ENCODE data around the gene MRPS21. TPM values are rescaled to one million over a fixed set of nuclear protein-coding genes. Genes with fewer than 3 reads are reported as not detected.

MRPS21 gene
- total and polyA plus RNA-seq, 9 of the 15 experiments (the other 6 are each of a cell fraction or from before 2014, with no cell fraction given), result 119 to 407 (median 149) TPM

DNA sequence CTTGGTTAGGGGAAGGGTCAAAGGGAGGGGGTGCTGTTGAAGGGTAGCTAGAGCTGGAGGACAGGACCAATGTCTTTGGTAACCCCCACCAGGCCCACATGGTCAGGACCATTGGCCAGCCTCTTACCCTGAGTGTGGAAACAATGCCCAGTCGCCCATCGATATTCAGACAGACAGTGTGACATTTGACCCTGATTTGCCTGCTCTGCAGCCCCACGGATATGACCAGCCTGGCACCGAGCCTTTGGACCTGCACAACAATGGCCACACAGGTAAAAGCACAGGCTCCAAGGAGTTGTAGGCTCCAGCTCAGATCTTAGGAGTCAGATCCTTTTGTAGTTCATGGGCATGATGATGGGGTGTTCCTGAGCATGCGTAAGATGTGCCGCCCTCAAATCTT, 32.3 kb upstream of the MRPS21 start:
- ChIA-PET CTCF (ENCODE audit: low intra/inter-chr PET ratio) (no interaction called here), POLR2A (interaction anchor here (0.7 kb wide), 1 partner anchor 11 kb away, joined by 3 read pairs; the partner anchor contains the start of gene C1orf54)
- H4K20me1 ChIP-seq (replicated peaks; ENCODE audit: control insufficient read depth, insufficient read depth, low read length), result no peaks in the 10 kb centered on the region
- peaks cover 21% of the 10 kb centered on the region for H3K36me3 ChIP-seq (ENCODE audit: control insufficient read depth, insufficient read depth, low read length)
- H3K4me3 ChIP-seq, result no peak overlapping the region
- WGBS (ENCODE audit: insufficient coverage, low coverage, missing lambda C conversion rate), result 74% methylated on average over 6 of the region's 6 CpGs
- H3K27ac ChIP-seq (ENCODE audit: extremely low read depth, low read depth, low read length), result no peak overlapping the region
- peaks cover 0 to 4% of the 10 kb centered on the region in 2 experiments; a peak in 2 of 5 replicates for H3K27me3 ChIP-seq (ENCODE audit: control insufficient read depth in 2 of 2, insufficient read depth in 2 of 2, low read length in 2 of 2)
- no peak overlapping the region for H2AFZ ChIP-seq (ENCODE audit: low read depth, low read length)
- no peaks in the 10 kb centered on the region for H3K79me2 ChIP-seq (ENCODE audit: control insufficient read depth, insufficient read depth, low read length)
- DNase-seq (ENCODE audit: extremely low read depth in 1 of 4, low spot score in 3 of 4) (no peak), ATAC-seq (no peak), FAIRE-seq (no peak)
- TF ChIP-seq TAF9B (IDR thresholded peaks at IDR 0.05; ENCODE audit: partially characterized antibody) (no peak), TAF1 (IDR thresholded peaks at IDR 0.05; ENCODE audit: control insufficient read depth, extremely low read depth, insufficient read depth, low read length, severe bottlenecking) (no peak), CHD2 (IDR thresholded peaks at IDR 0.05; ENCODE audit: low read depth, low read length) (no peak), NR4A1 (CRISPR knock-in tag; IDR thresholded peaks at IDR 0.05) (no peak), NR4A1 (tag; IDR thresholded peaks at IDR 0.05) (no peak), TBL1XR1 (IDR thresholded peaks at IDR 0.05; ENCODE audit: low read length in 2 of 2) (no peak), MCM5 (IDR thresholded peaks at IDR 0.05; ENCODE audit: low read depth) (no peak), ZNF75A (CRISPR knock-in tag; IDR thresholded peaks at IDR 0.05) (no peak), MTA1 (IDR thresholded peaks at IDR 0.05; ENCODE audit: borderline replicate concordance) (no peak), SRSF3 (IDR thresholded peaks at IDR 0.05; ENCODE audit: insufficient read depth, low read length) (no peak), ZSCAN32 (CRISPR knock-in tag; IDR thresholded peaks at IDR 0.05) (no peak)
- TF ChIP-seq, protein P1, sequence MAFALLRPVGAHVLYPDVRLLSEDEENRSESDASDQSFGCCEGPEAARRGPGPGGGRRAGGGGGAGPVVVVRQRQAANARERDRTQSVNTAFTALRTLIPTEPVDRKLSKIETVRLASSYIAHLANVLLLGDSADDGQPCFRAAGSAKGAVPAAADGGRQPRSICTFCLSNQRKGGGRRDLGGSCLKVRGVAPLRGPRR (CRISPR knock-in tag; IDR thresholded peaks at IDR 0.05), result no peak
- TF ChIP-seq, protein P2, sequence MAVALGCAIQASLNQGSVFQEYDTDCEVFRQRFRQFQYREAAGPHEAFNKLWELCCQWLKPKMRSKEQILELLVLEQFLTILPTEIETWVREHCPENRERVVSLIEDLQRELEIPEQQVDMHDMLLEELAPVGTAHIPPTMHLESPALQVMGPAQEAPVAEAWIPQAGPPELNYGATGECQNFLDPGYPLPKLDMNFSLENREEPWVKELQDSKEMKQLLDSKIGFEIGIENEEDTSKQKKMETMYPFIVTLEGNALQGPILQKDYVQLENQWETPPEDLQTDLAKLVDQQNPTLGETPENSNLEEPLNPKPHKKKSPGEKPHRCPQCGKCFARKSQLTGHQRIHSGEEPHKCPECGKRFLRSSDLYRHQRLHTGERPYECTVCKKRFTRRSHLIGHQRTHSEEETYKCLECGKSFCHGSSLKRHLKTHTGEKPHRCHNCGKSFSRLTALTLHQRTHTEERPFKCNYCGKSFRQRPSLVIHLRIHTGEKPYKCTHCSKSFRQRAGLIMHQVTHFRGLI (CRISPR knock-in tag; IDR thresholded peaks at IDR 0.05), result no peak
- TF ChIP-seq, protein P3, sequence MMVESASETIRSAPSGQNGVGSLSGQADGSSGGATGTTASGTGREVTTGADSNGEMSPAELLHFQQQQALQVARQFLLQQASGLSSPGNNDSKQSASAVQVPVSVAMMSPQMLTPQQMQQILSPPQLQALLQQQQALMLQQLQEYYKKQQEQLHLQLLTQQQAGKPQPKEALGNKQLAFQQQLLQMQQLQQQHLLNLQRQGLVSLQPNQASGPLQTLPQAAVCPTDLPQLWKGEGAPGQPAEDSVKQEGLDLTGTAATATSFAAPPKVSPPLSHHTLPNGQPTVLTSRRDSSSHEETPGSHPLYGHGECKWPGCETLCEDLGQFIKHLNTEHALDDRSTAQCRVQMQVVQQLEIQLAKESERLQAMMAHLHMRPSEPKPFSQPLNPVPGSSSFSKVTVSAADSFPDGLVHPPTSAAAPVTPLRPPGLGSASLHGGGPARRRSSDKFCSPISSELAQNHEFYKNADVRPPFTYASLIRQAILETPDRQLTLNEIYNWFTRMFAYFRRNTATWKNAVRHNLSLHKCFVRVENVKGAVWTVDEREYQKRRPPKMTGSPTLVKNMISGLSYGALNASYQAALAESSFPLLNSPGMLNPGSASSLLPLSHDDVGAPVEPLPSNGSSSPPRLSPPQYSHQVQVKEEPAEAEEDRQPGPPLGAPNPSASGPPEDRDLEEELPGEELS (CRISPR knock-in tag; IDR thresholded peaks at IDR 0.05; ENCODE audit: borderline replicate concordance), result no peak
- TF ChIP-seq, protein P4, sequence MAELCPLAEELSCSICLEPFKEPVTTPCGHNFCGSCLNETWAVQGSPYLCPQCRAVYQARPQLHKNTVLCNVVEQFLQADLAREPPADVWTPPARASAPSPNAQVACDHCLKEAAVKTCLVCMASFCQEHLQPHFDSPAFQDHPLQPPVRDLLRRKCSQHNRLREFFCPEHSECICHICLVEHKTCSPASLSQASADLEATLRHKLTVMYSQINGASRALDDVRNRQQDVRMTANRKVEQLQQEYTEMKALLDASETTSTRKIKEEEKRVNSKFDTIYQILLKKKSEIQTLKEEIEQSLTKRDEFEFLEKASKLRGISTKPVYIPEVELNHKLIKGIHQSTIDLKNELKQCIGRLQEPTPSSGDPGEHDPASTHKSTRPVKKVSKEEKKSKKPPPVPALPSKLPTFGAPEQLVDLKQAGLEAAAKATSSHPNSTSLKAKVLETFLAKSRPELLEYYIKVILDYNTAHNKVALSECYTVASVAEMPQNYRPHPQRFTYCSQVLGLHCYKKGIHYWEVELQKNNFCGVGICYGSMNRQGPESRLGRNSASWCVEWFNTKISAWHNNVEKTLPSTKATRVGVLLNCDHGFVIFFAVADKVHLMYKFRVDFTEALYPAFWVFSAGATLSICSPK (IDR thresholded peaks at IDR 0.05; ENCODE audit: borderline replicate concordance), result no peak
- BruUV-seq (replicated peaks), result no TSS peak
- peaks cover 17 to 24% of the 10 kb centered on the region in 2 experiments for H3K4me1 ChIP-seq (replicated peaks in 1 of 2; ENCODE audit: control insufficient read depth in 2 of 2, insufficient read depth in 2 of 2, low read length in 2 of 2)
- H3K9me1 ChIP-seq (ENCODE audit: control insufficient read depth, insufficient read depth, low read length), result no peaks in the 10 kb centered on the region
- intact Hi-C loops (cut with micrococcal nuclease) (no loop called here), in situ Hi-C loops (cut with MboI) (no loop called here)
- H3K4me2 ChIP-seq (ENCODE audit: insufficient read depth, low read length), result no peak overlapping the region
- H3K9me3 ChIP-seq (replicated peaks; ENCODE audit: control insufficient read depth, insufficient read depth, low read depth, low read length), result no peaks in the 10 kb centered on the region
- H3K9ac ChIP-seq (ENCODE audit: insufficient read depth in 1 of 2, low read depth in 2 of 2, low read length in 2 of 2), result peak overlapping the region in 1 of 2 experiments; percentile 54; a peak in 1 of 4 replicates

Data from K562 (cell line).